SHP77 treated with DMSO at 0.1 percent for 48 hours (cell line): ENCODE results near the gene PWP2.
"Not testable (repeated sequence)": the region's sequence is repeated elsewhere in the genome, so short reads cannot be mapped to it uniquely, and the experiment has no call there.

ENCODE experiments used
- DNase-seq: peaks from one replicate; lab custom pipeline; 2025; lab: John Stamatoyannopoulos, UW

PWP2 gene

GRCh38 chr21:44138039-44138438 is 30.8 kb downstream of the PWP2 start:
- DNase-seq: not testable (repeated sequence)

- not testable (repeated sequence) for DNase-seq
These were observed 32.8 kb downstream of the PWP2 start for GRCh38 chr21:44139787-44140551.

GRCh38 chr21:44140552-44140932 is 33.3 kb downstream of the PWP2 start:
- DNase-seq: not testable (repeated sequence)

- DNase-seq: not testable (repeated sequence)
These were observed 35.3 kb downstream of the PWP2 start for GRCh38 chr21:44142470-44142869.

- DNase-seq: not testable (repeated sequence)
These were observed 36.2 kb downstream of the PWP2 start for GRCh38 chr21:44143380-44143779.

- not testable (repeated sequence) for DNase-seq
These were observed 36.8 kb downstream of the PWP2 start for GRCh38 chr21:44143996-44144395.

GRCh38 chr21:44144784-44145602 is 37.8 kb downstream of the PWP2 start:
- DNase-seq: not testable (repeated sequence)

- DNase-seq: not testable (repeated sequence)
These were observed 38.4 kb downstream of the PWP2 start for GRCh38 chr21:44145616-44146015.

- not testable (repeated sequence) for DNase-seq
These were observed 39.9 kb downstream of the PWP2 start for GRCh38 chr21:44147108-44147507.

- DNase-seq: not testable (repeated sequence)
These were observed 43.1 kb downstream of the PWP2 start for GRCh38 chr21:44150255-44150654.

GRCh38 chr21:44153214-44153888 is 46.2 kb downstream of the PWP2 start:
- not testable (repeated sequence) for DNase-seq

- not testable (repeated sequence) for DNase-seq
These were observed 46.7 kb downstream of the PWP2 start for GRCh38 chr21:44153889-44154228.

- DNase-seq: not testable (repeated sequence)
These were observed 47.6 kb downstream of the PWP2 start for GRCh38 chr21:44154816-44155230.

GRCh38 chr21:44155231-44155993 is 48.2 kb downstream of the PWP2 start:
- DNase-seq: not testable (repeated sequence)

- not testable (repeated sequence) for DNase-seq
These were observed 48.8 kb downstream of the PWP2 start for GRCh38 chr21:44155994-44156380.

GRCh38 chr21:44157439-44158081 is 50.4 kb downstream of the PWP2 start:
- DNase-seq: not testable (repeated sequence)

- not testable (repeated sequence) for DNase-seq
These were observed 50.9 kb downstream of the PWP2 start for GRCh38 chr21:44158082-44158468.

- DNase-seq: not testable (repeated sequence)
These were observed 52.4 kb downstream of the PWP2 start for GRCh38 chr21:44159349-44160297.

- not testable (repeated sequence) for DNase-seq
These were observed 53.1 kb downstream of the PWP2 start for GRCh38 chr21:44160298-44160672.

- DNase-seq: not testable (repeated sequence)
These were observed 53.6 kb downstream of the PWP2 start for GRCh38 chr21:44160821-44161220.
